Type B pancreatic cell (in vitro differentiated cells): ENCODE measurements around the gene OSBP2. TPM values are rescaled to one million over a fixed set of nuclear protein-coding genes. Genes with fewer than 3 reads are reported as not detected.
"Not testable (repeated sequence)": the region's sequence is repeated elsewhere in the genome, so short reads cannot be mapped to it uniquely, and the experiment has no call there.

ENCODE experiments used
- DNase-seq: peaks from one replicate; pipeline ENCODE4 v3.0.0; 2021; ENCODE audit warnings: mixed read lengths; ENCODE audit not compliant: unreplicated experiment; ENCODE audit errors: extremely low spot score
- H3K27ac Mint-ChIP-seq: 2 replicates; pipeline ENCODE4 v1.8.0; 2021; ENCODE audit warnings: mild to moderate bottlenecking, mixed read lengths
- H3K27me3 Mint-ChIP-seq: 2 replicates; pipeline ENCODE4 v1.8.0; 2021; ENCODE audit warnings: mixed read lengths
- H3K36me3 Mint-ChIP-seq: 2 replicates; pipeline ENCODE4 v1.8.0; 2021; ENCODE audit warnings: mixed read lengths
- H3K4me1 Mint-ChIP-seq: one replicate; pipeline ENCODE4 v1.8.0; 2021; ENCODE audit warnings: mixed read lengths; ENCODE audit not compliant: unreplicated experiment
- H3K4me3 Mint-ChIP-seq: 2 replicates; pipeline ENCODE4 v1.8.0; 2021; ENCODE audit warnings: mild to moderate bottlenecking, mixed read lengths
- H3K9me3 Mint-ChIP-seq: 2 replicates; pipeline ENCODE4 v1.8.0; 2021; ENCODE audit warnings: mixed read lengths
- CTCF ChIP-seq: fragments of 200-600 bp; sonication (generic); conservative IDR thresholded peaks from 2 replicates; pipeline ENCODE4 v1.5.0; 2021; ENCODE audit warnings: antibody characterized with exemption, mild to moderate bottlenecking
- total RNA-seq: library from RNA; stranded (reverse); gene quantifications from 2 replicates; pipeline ENCODE4 v1.2.1, GENCODE V29; 2021; ENCODE audit warnings: low replicate concordance

The OSBP2 gene
- total RNA-seq, 1 donor from 2014 or later, result 8.1 TPM

GRCh38 chr22:30705710-30706651 lies 11.3 kb downstream of the OSBP2 start:
- Mint-ChIP-seq H3K27me3 (no peaks in the 10 kb centered on the region), H3K36me3 (no peaks in the 10 kb centered on the region), H3K4me1 (peaks cover 17% of the 10 kb centered on the region), H3K4me3 (no peak overlapping the region), H3K27ac (peak overlapping the region; percentile 21), H3K9me3 (no peaks in the 10 kb centered on the region)
- no peak for DNase-seq
- no peak for TF ChIP-seq CTCF

GRCh38 chr22:30709980-30710379 lies 15.3 kb downstream of the OSBP2 start:
- peaks cover 14% of the 10 kb centered on the region for H3K4me1 Mint-ChIP-seq
- not testable (repeated sequence) for DNase-seq, H3K36me3 Mint-ChIP-seq, H3K27me3 Mint-ChIP-seq, H3K27ac Mint-ChIP-seq, H3K9me3 Mint-ChIP-seq, H3K4me3 Mint-ChIP-seq

- Mint-ChIP-seq H3K27me3 (no peaks in the 10 kb centered on the region), H3K27ac (no peak overlapping the region), H3K4me3 (no peak overlapping the region), H3K9me3 (no peaks in the 10 kb centered on the region), H3K4me1 (no peaks in the 10 kb centered on the region), H3K36me3 (no peaks in the 10 kb centered on the region)
- DNase-seq, result no peak
- TF ChIP-seq CTCF, result no peak
Observed at GRCh38 chr22:30712094-30712493, 17.4 kb downstream of the OSBP2 start.

- peaks cover 2% of the 10 kb centered on the region for H3K4me1 Mint-ChIP-seq
- no peaks in the 10 kb centered on the region for H3K36me3 Mint-ChIP-seq
- no peak overlapping the region for H3K4me3 Mint-ChIP-seq
- DNase-seq, result no peak
- no peaks in the 10 kb centered on the region for H3K9me3 Mint-ChIP-seq
- no peak overlapping the region for H3K27ac Mint-ChIP-seq
- no peaks in the 10 kb centered on the region for H3K27me3 Mint-ChIP-seq
- no peak for TF ChIP-seq CTCF
Observed at GRCh38 chr22:30714062-30714461, 19.4 kb downstream of the OSBP2 start.

GRCh38 chr22:30717331-30717921 lies 22.8 kb downstream of the OSBP2 start:
- no peak overlapping the region for H3K27ac Mint-ChIP-seq

More at GRCh38 chr22:30717331-30717921, 22.8 kb downstream of the OSBP2 start:
- no peak for DNase-seq
- TF ChIP-seq CTCF, result no peak
- Mint-ChIP-seq H3K27me3 (no peaks in the 10 kb centered on the region), H3K9me3 (no peaks in the 10 kb centered on the region), H3K4me1 (peaks cover 4% of the 10 kb centered on the region), H3K36me3 (no peaks in the 10 kb centered on the region), H3K4me3 (no peak overlapping the region)
